Upper lobe of left lung (tissue), 6 donors: ENCODE results near the gene SCAMP2. TPM values are rescaled to one million over a fixed set of nuclear protein-coding genes. Genes with fewer than 3 reads are reported as not detected.

Experiments
- ATAC-seq, 2 donors: fragments of 200-7000 bp; cut with Tn5 transposase; one replicate each; pipeline ENCODE4 v1.9.1; 2022; ENCODE audit warnings: mild to moderate bottlenecking in 2 of 2, moderate library complexity in 2 of 2; ENCODE audit not compliant: low FRiP score in 2 of 2
- DNase-seq, 2 donors: peaks; one replicate each; pipeline ENCODE4 v3.0.0-alpha.2; 2019 to 2020
- H3K27ac ChIP-seq, 4 donors: fragments of 200-600 bp; sonication (generic); one replicate each; pipeline ENCODE4 v1.5.1; 2016 to 2019
- H3K27me3 ChIP-seq, 4 donors: fragments of 200-600 bp; sonication (generic); one replicate each; pipeline ENCODE4 v1.5.1; 2017 to 2019
- H3K36me3 ChIP-seq, 4 donors: fragments of 200-600 bp; sonication (generic); one replicate each; pipeline ENCODE4 v1.5.1; 2016 to 2019
- H3K4me1 ChIP-seq, 4 donors: fragments of 200-600 bp; sonication (generic); one replicate each; pipeline ENCODE4 v1.5.1; 2018 to 2019
- H3K4me3 ChIP-seq, 4 donors: fragments of 200-600 bp; sonication (generic); one replicate each; pipeline ENCODE4 v1.5.1; 2017 to 2019; ENCODE audit warnings: mild to moderate bottlenecking in 2 of 4, moderate library complexity in 1 of 4
- H3K9me3 ChIP-seq, 4 donors: fragments of 200-600 bp; sonication (generic); one replicate each; pipeline ENCODE4 v1.5.1; 2018 to 2019
- CTCF ChIP-seq, 6 experiments: fragments of 450-650 bp in 4 of 6; fragments of 200-600 bp in 2 of 6; sonication (generic) in 2 of 6; IDR thresholded peaks; one replicate each; pipeline ENCODE4 v1.5.1; 2016 to 2019; ENCODE audit warnings: antibody characterized with exemption in 6 of 6
- EP300 ChIP-seq, 4 donors: sonication (generic); formaldehyde crosslinking; IDR thresholded peaks; one replicate each; pipeline ENCODE4 v1.5.1; 2017; ENCODE audit warnings: antibody characterized with exemption in 4 of 4, control low read depth in 2 of 4
- POLR2A ChIP-seq, 4 donors: fragments of 450-650 bp; IDR thresholded peaks; one replicate each; pipeline ENCODE4 v1.5.1; 2016 to 2017; ENCODE audit warnings: antibody characterized with exemption in 4 of 4, mild to moderate bottlenecking in 2 of 4
- POLR2AphosphoS5 ChIP-seq, 2 donors: sonication (generic); formaldehyde crosslinking; IDR thresholded peaks; one replicate each; pipeline ENCODE4 v1.5.1; 2017; ENCODE audit warnings: antibody characterized with exemption in 2 of 2
- WGBS, 2 donors: methylation state at CpG; one replicate each; pipeline ENCODE4 v1.1.5; 2017 to 2018; 5-methylcytosine and 5-hydroxymethylcytosine counted together
- small RNA-seq, 4 donors: library from RNA; depleted of rRNA; stranded (forward); fragments of <200 nt; gene quantifications; one replicate each; pipeline ENCODE3, GENCODE V24; 2016
- total RNA-seq, 6 donors: library from RNA; depleted of rRNA in 4 of 6; stranded (reverse); fragments of >200 nt in 4 of 6; gene quantifications; one replicate each; pipeline versions ENCODE4 v1.1.0 to v1.2.1, GENCODE V29; 2016 to 2021
- donor health status: DM: no; HTN: no; CAD: no; lungs with moderate emphysema.
- donor health status: DM: no; HTN: yes; CAD: no; lungs with severe emphysema.

SCAMP2 gene
- total RNA-seq, 6 donors from 2014 or later = 82.8 to 155 (median 130) TPM

GRCh38 chr15:74798388-74799254 lies 74.5 kb downstream of the SCAMP2 start:
- Histone ChIP-seq H3K36me3 (peaks cover 11 to 58% (median 50%) of the 10 kb centered on the region in 4 donors), H3K27me3 (no peaks in the 10 kb centered on the region), H3K4me3 (no peak overlapping the region), H3K4me1 (peaks cover 8 to 40% (median 16%) of the 10 kb centered on the region in 4 donors), H3K27ac (peak overlapping the region in 3 of 4 donors; percentile 53 to 80 (median 68)), H3K9me3 (no peaks in the 10 kb centered on the region)
- TF ChIP-seq EP300 (IDR thresholded peaks at IDR 0.05) = no peak
- TF ChIP-seq POLR2AphosphoS5 (IDR thresholded peaks at IDR 0.05) = no peak
- no peak for TF ChIP-seq CTCF (IDR thresholded peaks at IDR 0.05)
- no peak for TF ChIP-seq POLR2A (IDR thresholded peaks at IDR 0.05)
- DNase-seq = peak in 1 of 2 donors; percentile 81
- WGBS, 2 donors = 86% methylated on average over 21 to 23 of the region's 25 CpGs
- ATAC-seq = no peak

- ATAC-seq = no peak
- peaks cover 30 to 65% (median 40%) of the 10 kb centered on the region in 4 donors for H3K4me1 ChIP-seq
- WGBS, 2 donors = 83 to 91% methylated on average over 14 of the region's 14 CpGs
Measured at GRCh38 chr15:74795966-74796625, 77.1 kb downstream of the SCAMP2 start.

GRCh38 chr15:74794970-74795349 lies 78.2 kb downstream of the SCAMP2 start:
- Histone ChIP-seq H3K4me3 (no peak overlapping the region), H3K36me3 (peaks cover 0 to 22% (median 16%) of the 10 kb centered on the region in 4 donors), H3K4me1 (peaks cover 40 to 68% (median 45%) of the 10 kb centered on the region in 4 donors), H3K27me3 (no peaks in the 10 kb centered on the region), H3K27ac (peak overlapping the region in 1 of 4 donors; percentile 98), H3K9me3 (no peaks in the 10 kb centered on the region)
- WGBS, 2 donors = 86 to 90% methylated on average over 7 to 8 of the region's 9 CpGs
- DNase-seq (no peak), ATAC-seq (no peak)
- TF ChIP-seq CTCF (IDR thresholded peaks at IDR 0.05) (no peak), POLR2A (IDR thresholded peaks at IDR 0.05) (no peak), EP300 (IDR thresholded peaks at IDR 0.05) (no peak), POLR2AphosphoS5 (IDR thresholded peaks at IDR 0.05) (no peak)

More at GRCh38 chr15:74795966-74796625, 77.1 kb downstream of the SCAMP2 start:
- no peak overlapping the region for H3K4me3 ChIP-seq
- H3K36me3 ChIP-seq = peaks cover 0 to 33% (median 24%) of the 10 kb centered on the region in 4 donors
- TF ChIP-seq CTCF (IDR thresholded peaks at IDR 0.05) = no peak
- no peak for TF ChIP-seq EP300 (IDR thresholded peaks at IDR 0.05)
- no peak for TF ChIP-seq POLR2A (IDR thresholded peaks at IDR 0.05)
- TF ChIP-seq POLR2AphosphoS5 (IDR thresholded peaks at IDR 0.05) = no peak
- no peak overlapping the region for H3K27ac ChIP-seq
- no peak for DNase-seq
- H3K27me3 ChIP-seq = no peaks in the 10 kb centered on the region
- no peaks in the 10 kb centered on the region for H3K9me3 ChIP-seq

GRCh38 chr15:74794248-74794969 lies 78.8 kb downstream of the SCAMP2 start:
- TF ChIP-seq POLR2AphosphoS5 (IDR thresholded peaks at IDR 0.05) (no peak), POLR2A (IDR thresholded peaks at IDR 0.05) (no peak), EP300 (IDR thresholded peaks at IDR 0.05) (no peak), CTCF (IDR thresholded peaks at IDR 0.05) (no peak)
- ATAC-seq (no peak), DNase-seq (no peak)
- Histone ChIP-seq H3K27ac (peak overlapping the region in 2 of 4 donors; percentile 35 to 98), H3K9me3 (no peaks in the 10 kb centered on the region), H3K36me3 (peaks cover 0 to 16% (median 13%) of the 10 kb centered on the region in 4 donors), H3K4me3 (no peak overlapping the region), H3K27me3 (no peaks in the 10 kb centered on the region), H3K4me1 (peaks cover 41 to 68% (median 45%) of the 10 kb centered on the region in 4 donors)
- 86 to 88% methylated on average over 4 to 6 of the region's 9 CpGs for WGBS, 2 donors

Small RNA genes within 50 kb of the gene (small RNA-seq; reads per million reads assigned to genes)
- gene CPLX3 = 0 reads per million in 4 donors
- 0.25 to 0.44 (median 0.31) reads per million in 4 donors for gene MIR6882

Other genes with a start within 250 kb of the SCAMP2 start
- 10 to 100 TPM; 16.7 to 43.0 (median 27.7) TPM for gene EDC3, start 177.3 kb downstream of the SCAMP2 start, total RNA-seq
- 1 to 10 TPM in 2 of 6 donors, under 1 TPM in 3, not detected in 1; 0.46 to 6.1 (median 0.92) TPM for gene CYP1A1, start 147.8 kb downstream of the SCAMP2 start, total RNA-seq
- under 1 TPM in 2 of 6 donors, not detected in 4; 0.15 to 0.80 TPM for gene CYP1A2, start 124.5 kb downstream of the SCAMP2 start, total RNA-seq
- 100 to 1,000 TPM in 1 of 6 donors, 10 to 100 TPM in 5; 32.7 to 104 (median 64.8) TPM for gene CSK, start 91.3 kb downstream of the SCAMP2 start, total RNA-seq
- 1 to 10 TPM in 1 of 6 donors, not detected in 5; 1.0 TPM for gene LMAN1L, start 60.5 kb downstream of the SCAMP2 start, total RNA-seq
- not detected for gene CPLX3, start 46.7 kb downstream of the SCAMP2 start, total RNA-seq
- gene ULK3, start 30.2 kb downstream of the SCAMP2 start, total RNA-seq = 100 to 1,000 TPM in 1 of 6 donors, 10 to 100 TPM in 5; 40.6 to 158 (median 65.0) TPM
- 10 to 100 TPM; 21.0 to 40.6 (median 30.2) TPM for gene MPI, start 16.7 kb upstream of the SCAMP2 start, total RNA-seq
- gene FAM219B, start 33.5 kb upstream of the SCAMP2 start, total RNA-seq = 100 to 1,000 TPM in 1 of 6 donors, 10 to 100 TPM in 5; 49.3 to 122 (median 71.5) TPM
- gene COX5A, start 64.7 kb upstream of the SCAMP2 start, total RNA-seq = 100 to 1,000 TPM in 2 of 6 donors, 10 to 100 TPM in 4; 50.9 to 168 (median 93.0) TPM
- gene RPP25, start 83.4 kb upstream of the SCAMP2 start, total RNA-seq = 10 to 100 TPM in 5 of 6 donors, 1 to 10 TPM in 1; 9.4 to 28.4 (median 19.2) TPM
- gene SCAMP5, start 122.2 kb upstream of the SCAMP2 start, total RNA-seq = 10 to 100 TPM in 1 of 6 donors, 1 to 10 TPM in 5; 1.0 to 12.3 (median 3.0) TPM
- 10 to 100 TPM in 4 of 6 donors, 1 to 10 TPM in 2; 8.2 to 21.0 (median 12.6) TPM for gene PPCDC, start 150.2 kb upstream of the SCAMP2 start, total RNA-seq